Measurements from ENCODE around the gene SLIRP. TPM values are rescaled to one million over a fixed set of nuclear protein-coding genes. Genes with fewer than 3 reads are reported as not detected.

The SLIRP gene
- total and polyA plus RNA-seq, 5 donors from 2014 or later = 34.0 to 330 (median 293) TPM

DNA sequence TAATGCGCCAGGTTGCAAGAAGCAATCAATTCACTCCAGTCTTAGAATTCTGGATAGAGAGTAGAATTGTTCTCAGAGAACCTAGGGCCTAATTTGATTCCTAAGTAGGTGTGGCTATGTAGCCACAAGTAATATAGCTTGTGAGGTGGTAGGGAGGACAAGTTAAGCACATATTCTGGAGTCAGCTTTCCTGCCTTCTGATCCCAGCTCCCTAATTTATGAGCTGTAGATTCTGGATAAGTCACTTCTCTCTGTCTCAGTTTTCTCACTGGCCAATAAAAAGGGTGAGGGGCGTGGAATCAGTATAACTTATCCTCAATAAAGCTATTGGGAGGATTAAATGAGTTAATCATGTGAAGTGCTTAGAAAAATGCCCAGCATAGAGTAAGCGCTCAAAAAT is 56.1 kb downstream of the SLIRP start:
- no peaks in the 10 kb centered on the region for H3K27me3 ChIP-seq (ENCODE audit: control insufficient read depth, insufficient read depth, low read length)
- H3K27me3 Mint-ChIP-seq = no peaks in the 10 kb centered on the region

More for the DNA sequence above, 56.1 kb downstream of the SLIRP start:
- no peak for DNase-seq
- Histone ChIP-seq H3K27ac (ENCODE audit: insufficient read depth, low read length, poor library complexity, severe bottlenecking) (no peak overlapping the region), H3K4me3 (ENCODE audit: low read depth, low read length) (no peak overlapping the region), H3K4me1 (ENCODE audit: control insufficient read depth, insufficient read depth, low read length, poor library complexity, severe bottlenecking) (peaks cover 20% of the 10 kb centered on the region), H3K36me3 (ENCODE audit: control insufficient read depth, insufficient read depth, low read length) (no peaks in the 10 kb centered on the region), H3K9me3 (ENCODE audit: control insufficient read depth in 2 of 2, low read length in 2 of 2) (no peaks in the 10 kb centered on the region)
- H3K27ac Mint-ChIP-seq = no peak overlapping the region
- H3K4me1 Mint-ChIP-seq = peaks cover 8 to 25% (median 21%) of the 10 kb centered on the region in 4 donors
- no peaks in the 10 kb centered on the region for H3K9me3 Mint-ChIP-seq
- ATAC-seq (ENCODE audit: low read depth in 2 of 2) = no peak
- peak overlapping the region in 1 of 4 donors; percentile 47 for H3K4me3 Mint-ChIP-seq
- H3K36me3 Mint-ChIP-seq = no peaks in the 10 kb centered on the region

Other genes starting within 250 kb of the SLIRP start
- not detected for gene ISM2, start 209.3 kb upstream of the SLIRP start, total RNA-seq
- gene ISM2, start 209.3 kb upstream of the SLIRP start, polyA plus RNA-seq = not detected
- 18.1 TPM for gene SPTLC2, start 91.5 kb upstream of the SLIRP start, total RNA-seq
- gene SPTLC2, start 91.5 kb upstream of the SLIRP start, polyA plus RNA-seq = 10 to 100 TPM in 2 of 4 donors, 1 to 10 TPM in 2; 8.9 to 11.4 (median 9.8) TPM
- 9.2 TPM for gene ALKBH1, start 80 bp upstream of the SLIRP start, total RNA-seq
- 10 to 100 TPM in 1 of 4 donors, 1 to 10 TPM in 3; 7.2 to 10.1 (median 8.9) TPM for gene ALKBH1, start 80 bp upstream of the SLIRP start, polyA plus RNA-seq
- gene SNW1, start 53.1 kb downstream of the SLIRP start, total RNA-seq = 102 TPM
- gene SNW1, start 53.1 kb downstream of the SLIRP start, polyA plus RNA-seq = 10 to 100 TPM; 77.9 to 96.5 (median 81.2) TPM
- gene ADCK1, start 92.0 kb downstream of the SLIRP start, total RNA-seq = 10.5 TPM
- gene ADCK1, start 92.0 kb downstream of the SLIRP start, polyA plus RNA-seq = 1 to 10 TPM; 2.0 to 4.7 (median 3.5) TPM